ENCODE measurements around the gene FRK. TPM values are rescaled to one million over a fixed set of nuclear protein-coding genes. Genes with fewer than 3 reads are reported as not detected.

FRK gene
- total RNA-seq, 2 donors from 2014 or later, result 7.9 to 9.1 TPM

- Histone ChIP-seq H3K27me3 (no peaks in the 10 kb centered on the region), H3K27ac (no peak overlapping the region), H3K4me3 (no peak overlapping the region), H3K9me3 (no peaks in the 10 kb centered on the region), H3K4me1 (no peaks in the 10 kb centered on the region), H3K36me3 (replicated peaks in 1 of 2; ENCODE audit: insufficient read depth in 1 of 2, low read depth in 2 of 2) (no peaks in the 10 kb centered on the region)
- intact Hi-C loops (cut with DNase I), result no loop called here
- WGBS, 2 donors, result 76 to 77% methylated on average over 5 of the region's 5 CpGs
- no peak for ATAC-seq
- TF ChIP-seq CTCF (IDR thresholded peaks at IDR 0.05), result no peak
- no peak for TF ChIP-seq POLR2A (IDR thresholded peaks at IDR 0.05)
- no peak for DNase-seq
Measured at GRCh38 chr6:116083052-116083451, 22.4 kb upstream of the FRK start.

- Histone ChIP-seq H3K36me3 (replicated peaks in 1 of 2; ENCODE audit: insufficient read depth in 1 of 2, low read depth in 2 of 2) (no peaks in the 10 kb centered on the region), H3K27ac (no peak overlapping the region), H3K9me3 (no peaks in the 10 kb centered on the region), H3K4me1 (no peaks in the 10 kb centered on the region), H3K27me3 (no peaks in the 10 kb centered on the region), H3K4me3 (no peak overlapping the region)
- DNase-seq (no peak), ATAC-seq (no peak)
- intact Hi-C loops (cut with DNase I), result no loop called here
- WGBS, 2 donors, result 97 to 100% methylated on average over 3 of the region's 3 CpGs
- no peak for TF ChIP-seq CTCF (IDR thresholded peaks at IDR 0.05)
- no peak for TF ChIP-seq POLR2A (IDR thresholded peaks at IDR 0.05)
Measured at GRCh38 chr6:116078945-116079344, 18.3 kb upstream of the FRK start.

- no peak for DNase-seq
- no peak for ATAC-seq
- intact Hi-C loops (cut with DNase I), result no loop called here
- Histone ChIP-seq H3K4me3 (no peak overlapping the region), H3K36me3 (replicated peaks in 1 of 2; ENCODE audit: insufficient read depth in 1 of 2, low read depth in 2 of 2) (no peaks in the 10 kb centered on the region), H3K27ac (no peak overlapping the region), H3K9me3 (no peaks in the 10 kb centered on the region), H3K4me1 (no peaks in the 10 kb centered on the region), H3K27me3 (no peaks in the 10 kb centered on the region)
- no peak for TF ChIP-seq CTCF (IDR thresholded peaks at IDR 0.05)
- no peak for TF ChIP-seq POLR2A (IDR thresholded peaks at IDR 0.05)
- WGBS, 2 donors, result 63 to 78% methylated on average over 3 of the region's 3 CpGs
Measured at GRCh38 chr6:116078522-116078921, 17.8 kb upstream of the FRK start.

- TF ChIP-seq CTCF (IDR thresholded peaks at IDR 0.05), result no peak
- intact Hi-C loops (cut with DNase I), result no loop called here
- Histone ChIP-seq H3K4me3 (no peak overlapping the region), H3K9me3 (no peaks in the 10 kb centered on the region), H3K36me3 (replicated peaks in 1 of 2; ENCODE audit: insufficient read depth in 1 of 2, low read depth in 2 of 2) (no peaks in the 10 kb centered on the region), H3K27ac (no peak overlapping the region), H3K4me1 (no peaks in the 10 kb centered on the region), H3K27me3 (no peaks in the 10 kb centered on the region)
- DNase-seq (no peak), ATAC-seq (no peak)
- 79 to 86% methylated on average over 2 of the region's 2 CpGs for WGBS, 2 donors
Measured at GRCh38 chr6:116074732-116075390, 14.2 kb upstream of the FRK start.

GRCh38 chr6:116073765-116074440 lies 13.2 kb upstream of the FRK start:
- Histone ChIP-seq H3K9me3 (no peaks in the 10 kb centered on the region), H3K4me1 (no peaks in the 10 kb centered on the region), H3K27ac (no peak overlapping the region), H3K27me3 (no peaks in the 10 kb centered on the region), H3K4me3 (no peak overlapping the region), H3K36me3 (replicated peaks in 1 of 2; ENCODE audit: insufficient read depth in 1 of 2, low read depth in 2 of 2) (no peaks in the 10 kb centered on the region)
- ATAC-seq (no peak), DNase-seq (no peak)
- intact Hi-C loops (cut with DNase I), result no loop called here
- 59 to 86% methylated on average over 2 of the region's 2 CpGs for WGBS, 2 donors
- TF ChIP-seq POLR2A (IDR thresholded peaks at IDR 0.05) (no peak), CTCF (IDR thresholded peaks at IDR 0.05) (no peak)
